Neural progenitor cell (in vitro differentiated cells): Measurements from ENCODE around the gene PRDM5.

Source experiments
- CTCF ChIP-seq: fragments of 200-600 bp; sonication (generic); IDR thresholded peaks from 2 replicates; pipeline ENCODE4 v1.5.1; 2017; ENCODE audit warnings: antibody characterized with exemption, mild to moderate bottlenecking
- EZH2 ChIP-seq: fragments of 200-600 bp; sonication (generic); IDR thresholded peaks from 2 replicates; pipeline ENCODE4 v1.6.1; 2017; ENCODE audit warnings: antibody characterized with exemption, mild to moderate bottlenecking, moderate library complexity
- EZH2phosphoT487 ChIP-seq: fragments of 200-600 bp; sonication (generic); IDR thresholded peaks from 2 replicates; pipeline ENCODE4 v1.6.1; 2017; ENCODE audit warnings: antibody characterized with exemption

DNA sequence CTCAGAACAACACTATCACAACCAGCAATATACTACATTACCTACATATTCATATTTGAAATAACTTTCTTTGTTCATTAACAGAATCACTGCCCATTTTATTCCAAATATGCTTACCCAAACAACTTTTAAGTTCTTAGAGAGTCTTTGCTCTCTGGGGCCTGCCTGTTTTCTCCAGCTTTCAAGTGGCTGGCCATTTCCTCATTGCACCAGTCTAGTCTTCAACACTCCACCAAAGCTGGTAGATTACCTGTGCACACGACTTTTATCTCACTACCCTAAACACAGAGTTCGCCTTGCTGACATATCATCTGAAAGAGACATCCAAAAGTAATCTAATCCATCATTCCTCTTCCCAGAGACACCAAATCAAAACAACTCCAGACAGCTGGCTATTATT, 66.2 kb downstream of the PRDM5 start:
- TF ChIP-seq CTCF (no peak), EZH2 (no peak), EZH2phosphoT487 (no peak)
